Activated T-cell treated with anti-CD3 and anti-CD28 coated beads, Interleukin-2, amount 50 U/mL, for 72 hours (primary cell): Measurements from ENCODE around the gene KRTAP10-9. TPM values are rescaled to one million over a fixed set of nuclear protein-coding genes. Genes with fewer than 3 reads are reported as not detected.
"Not testable (repeated sequence)": the region's sequence is repeated elsewhere in the genome, so short reads cannot be mapped to it uniquely, and the experiment has no call there.

ENCODE experiments used
- ATAC-seq, 2 donors: fragments of 150-1000 bp; cut with Tn5 transposase; replicated peaks in 1 of 2; 2 replicates each; pipeline ENCODE4 v1.10.0; 2021; ENCODE audit warnings: moderate library complexity in 2 of 2, mild to moderate bottlenecking in 1 of 2
- DNase-seq, 2 donors: peaks; one replicate each; pipeline ENCODE4 v3.0.0; 2021 to 2022; ENCODE audit warnings: mixed read lengths in 1 of 2
- H3K27ac Mint-ChIP-seq: one replicate; pipeline ENCODE4 v1.8.0; 2022; ENCODE audit warnings: mild to moderate bottlenecking, moderate library complexity, mixed read lengths
- H3K27me3 Mint-ChIP-seq: one replicate; pipeline ENCODE4 v1.8.0; 2022; ENCODE audit warnings: low read depth, mixed read lengths
- H3K36me3 Mint-ChIP-seq, 2 donors: one replicate each; pipeline ENCODE4 v1.8.0; 2022; ENCODE audit warnings: mixed read lengths in 2 of 2, mild to moderate bottlenecking in 1 of 2; ENCODE audit not compliant: insufficient read depth in 2 of 2
- H3K4me1 Mint-ChIP-seq: one replicate; pipeline ENCODE4 v1.8.0; 2022; ENCODE audit warnings: low read depth, mixed read lengths
- H3K4me3 Mint-ChIP-seq, 2 donors: one replicate each; pipeline ENCODE4 v1.8.0; 2022; ENCODE audit warnings: mild to moderate bottlenecking in 2 of 2, mixed read lengths in 2 of 2, moderate library complexity in 2 of 2
- H3K9me3 Mint-ChIP-seq, 2 donors: one replicate each; pipeline ENCODE4 v1.8.0; 2022; ENCODE audit warnings: mixed read lengths in 2 of 2
- total RNA-seq, 2 donors: library from RNA; stranded (reverse); gene quantifications; one replicate each; pipeline ENCODE4 v1.2.3, GENCODE V29; 2022

The KRTAP10-9 gene
- total RNA-seq, 2 donors from 2014 or later = not detected

DNA sequence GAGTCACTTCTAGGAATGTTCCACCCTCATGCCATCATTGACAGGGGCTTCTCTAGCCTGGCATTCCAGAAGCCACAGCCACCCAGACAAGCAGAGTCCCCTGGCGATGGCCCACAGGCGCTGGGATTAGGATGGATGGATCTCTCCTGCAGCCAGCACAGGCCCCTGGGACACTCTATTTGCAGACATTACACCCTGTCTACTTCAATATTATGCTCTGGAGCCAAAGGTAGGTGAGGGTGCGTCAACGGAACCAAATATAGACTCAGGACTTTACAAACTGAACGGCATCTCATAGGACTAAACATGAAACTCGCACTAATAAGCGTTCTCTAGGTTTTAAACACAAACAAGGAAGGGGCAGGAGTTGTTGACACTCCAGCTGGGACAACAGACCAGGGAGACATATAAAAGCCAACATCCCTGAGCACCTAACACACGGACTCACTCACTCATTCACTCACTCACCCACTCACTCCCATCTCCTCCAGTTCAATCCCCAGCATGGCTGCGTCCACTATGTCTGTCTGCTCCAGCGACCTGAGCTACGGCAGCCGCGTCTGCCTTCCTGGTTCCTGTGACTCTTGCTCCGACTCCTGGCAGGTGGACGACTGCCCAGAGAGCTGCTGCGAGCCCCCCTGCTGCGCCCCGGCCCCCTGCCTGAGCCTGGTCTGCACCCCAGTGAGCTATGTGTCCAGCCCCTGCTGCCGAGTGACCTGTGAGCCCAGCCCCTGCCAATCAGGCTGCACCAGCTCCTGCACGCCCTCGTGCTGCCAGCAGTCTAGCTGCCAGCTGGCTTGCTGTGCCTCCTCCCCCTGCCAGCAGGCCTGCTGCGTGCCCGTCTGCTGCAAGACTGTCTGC is 26.5 kb upstream of the KRTAP10-9 start, which contains the start of gene KRTAP10-7:
TSS of gene KRTAP10-7 (plus strand) at position 480 of the 861 bp plus-strand sequence. CDS start at position 505, 25 bp downstream.
- not testable (repeated sequence) for DNase-seq, H3K27me3 Mint-ChIP-seq, H3K36me3 Mint-ChIP-seq, ATAC-seq, H3K4me1 Mint-ChIP-seq, H3K9me3 Mint-ChIP-seq, H3K27ac Mint-ChIP-seq, H3K4me3 Mint-ChIP-seq

DNA sequence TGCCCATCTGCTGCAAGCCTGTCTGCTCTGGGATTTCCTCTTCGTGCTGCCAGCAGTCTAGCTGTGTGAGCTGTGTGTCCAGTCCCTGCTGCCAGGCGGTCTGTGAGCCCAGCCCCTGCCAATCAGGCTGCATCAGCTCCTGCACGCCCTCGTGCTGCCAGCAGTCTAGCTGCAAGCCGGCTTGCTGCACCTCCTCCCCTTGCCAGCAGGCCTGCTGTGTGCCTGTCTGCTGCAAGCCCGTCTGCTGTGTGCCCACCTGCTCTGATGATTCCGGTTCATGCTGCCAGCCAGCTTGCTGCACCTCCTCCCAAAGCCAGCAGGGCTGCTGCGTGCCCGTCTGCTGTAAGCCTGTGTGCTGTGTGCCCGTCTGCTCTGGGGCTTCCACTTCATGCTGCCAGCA is 25.8 kb upstream of the KRTAP10-9 start:
- H3K27ac Mint-ChIP-seq, H3K27me3 Mint-ChIP-seq, H3K4me1 Mint-ChIP-seq, H3K4me3 Mint-ChIP-seq, ATAC-seq, DNase-seq, H3K9me3 Mint-ChIP-seq, H3K36me3 Mint-ChIP-seq: not testable (repeated sequence)

DNA sequence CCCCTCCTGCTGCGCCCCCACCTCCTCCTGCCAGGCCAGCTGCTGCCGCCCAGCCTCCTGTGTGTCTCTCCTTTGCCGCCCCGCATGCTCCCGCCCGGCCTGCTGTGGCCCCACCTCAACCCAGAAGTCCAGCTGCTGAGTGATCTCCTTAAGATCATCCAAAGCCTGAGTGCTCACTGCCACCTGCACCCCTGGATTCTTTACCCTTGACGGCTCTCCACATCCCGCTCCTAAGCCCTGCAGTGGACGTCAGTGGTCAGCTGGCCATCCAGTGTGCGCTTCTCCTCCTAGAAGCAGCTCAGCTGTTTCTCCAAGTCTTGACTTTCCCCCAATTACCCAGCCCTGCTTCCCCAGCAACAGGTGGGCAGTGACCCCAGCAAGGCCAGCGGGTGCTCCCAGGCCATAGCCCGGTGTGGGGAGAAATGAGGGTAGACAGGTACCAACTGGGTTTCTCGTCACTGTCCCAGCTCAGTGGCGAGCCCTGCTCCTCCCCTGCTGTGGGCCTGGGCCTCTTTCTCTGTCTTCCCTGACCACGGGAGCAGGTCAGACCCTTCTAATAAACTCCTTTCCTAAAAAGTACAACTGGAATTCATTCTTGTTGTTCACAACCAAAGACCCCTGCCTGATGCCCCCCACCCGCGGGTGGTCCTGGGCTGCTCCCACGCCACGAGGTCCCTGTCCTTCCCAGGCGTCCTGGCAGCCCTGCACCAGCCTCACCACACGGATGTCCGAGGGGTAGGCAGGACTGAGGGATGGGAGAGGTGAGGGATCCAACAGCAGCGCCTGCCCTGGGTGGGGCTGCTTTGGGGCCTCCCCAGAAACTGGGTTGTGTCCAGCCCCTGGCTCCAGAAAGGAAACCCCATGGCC is 25.1 kb upstream of the KRTAP10-9 start:
- H3K36me3 Mint-ChIP-seq = peaks cover 0 to 2% of the 10 kb centered on the region in 2 donors
- H3K27me3 Mint-ChIP-seq = no peaks in the 10 kb centered on the region
- no peaks in the 10 kb centered on the region for H3K4me1 Mint-ChIP-seq
- peaks cover 1 to 6% of the 10 kb centered on the region in 2 donors for H3K9me3 Mint-ChIP-seq
- ATAC-seq (no peak), DNase-seq (no peak)
- H3K27ac Mint-ChIP-seq = no peak overlapping the region
- no peak overlapping the region for H3K4me3 Mint-ChIP-seq

DNA sequence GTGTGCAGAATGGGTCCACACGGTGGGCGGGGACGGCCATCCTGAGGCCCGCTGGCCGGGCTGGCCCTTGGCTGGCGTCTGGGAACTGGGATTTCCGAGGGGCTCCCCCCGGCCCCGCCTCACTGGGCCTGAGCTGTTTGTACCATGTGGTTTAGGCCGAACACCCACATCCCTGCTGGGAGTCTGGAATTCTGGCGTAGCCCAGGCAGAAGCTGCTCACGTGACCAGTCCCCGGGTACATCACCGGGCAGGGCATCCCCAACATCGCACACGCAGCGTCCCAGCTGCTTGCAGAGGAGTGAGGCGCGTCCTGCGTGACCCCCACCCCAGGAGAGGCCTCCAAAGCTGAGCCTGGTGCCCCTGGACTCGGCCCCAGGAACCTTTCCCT is 24.4 kb upstream of the KRTAP10-9 start:
- no peaks in the 10 kb centered on the region for H3K27me3 Mint-ChIP-seq
- H3K9me3 Mint-ChIP-seq = peaks cover 1 to 6% of the 10 kb centered on the region in 2 donors
- no peak for DNase-seq
- no peaks in the 10 kb centered on the region for H3K4me1 Mint-ChIP-seq
- H3K27ac Mint-ChIP-seq = no peak overlapping the region
- peaks cover 0 to 2% of the 10 kb centered on the region in 2 donors for H3K36me3 Mint-ChIP-seq
- no peak overlapping the region for H3K4me3 Mint-ChIP-seq
- ATAC-seq = no peak

DNA sequence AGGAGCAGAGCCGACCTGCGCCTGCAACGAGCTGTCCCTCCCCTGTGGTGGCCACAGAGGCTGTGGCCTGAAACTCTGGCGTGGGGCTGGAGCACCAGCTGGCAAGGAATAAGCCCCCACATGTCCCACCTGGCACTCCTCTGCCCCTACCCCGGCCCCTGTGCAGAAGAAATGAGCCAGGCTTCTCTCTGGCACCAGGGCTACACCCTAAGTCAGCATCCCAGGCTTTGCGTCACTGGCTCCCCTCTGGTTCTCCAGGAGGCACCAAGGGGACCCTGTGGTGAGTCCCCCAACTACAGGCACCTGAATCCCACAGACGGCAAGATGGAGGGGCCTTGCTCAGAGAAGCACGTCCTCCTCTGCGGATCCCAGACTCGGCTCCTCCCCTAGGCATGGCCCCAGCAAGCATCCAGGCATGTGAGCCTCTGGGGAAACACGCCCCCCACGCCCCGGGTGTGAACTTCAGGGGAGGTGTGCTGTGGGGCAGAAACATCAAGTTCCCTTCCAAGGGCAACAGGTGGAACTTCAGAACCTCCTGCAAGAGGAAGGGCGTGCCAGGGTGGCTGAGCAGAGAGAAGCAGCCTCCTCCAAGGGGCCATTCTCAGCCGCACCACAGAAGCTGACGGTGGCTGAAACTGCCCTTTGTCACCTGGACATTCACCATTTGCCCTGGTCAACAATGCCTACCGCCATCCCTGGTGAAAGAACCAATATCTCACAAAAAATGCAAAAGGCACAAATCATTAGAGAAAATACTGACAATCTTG is 23.6 kb upstream of the KRTAP10-9 start:
- no peaks in the 10 kb centered on the region for H3K4me1 Mint-ChIP-seq
- H3K4me3 Mint-ChIP-seq = no peak overlapping the region
- DNase-seq (no peak), ATAC-seq (no peak)
- no peak overlapping the region for H3K27ac Mint-ChIP-seq
- H3K9me3 Mint-ChIP-seq = peaks cover 0 to 6% of the 10 kb centered on the region in 2 donors
- H3K36me3 Mint-ChIP-seq = peaks cover 0 to 2% of the 10 kb centered on the region in 2 donors
- H3K27me3 Mint-ChIP-seq = no peaks in the 10 kb centered on the region

DNA sequence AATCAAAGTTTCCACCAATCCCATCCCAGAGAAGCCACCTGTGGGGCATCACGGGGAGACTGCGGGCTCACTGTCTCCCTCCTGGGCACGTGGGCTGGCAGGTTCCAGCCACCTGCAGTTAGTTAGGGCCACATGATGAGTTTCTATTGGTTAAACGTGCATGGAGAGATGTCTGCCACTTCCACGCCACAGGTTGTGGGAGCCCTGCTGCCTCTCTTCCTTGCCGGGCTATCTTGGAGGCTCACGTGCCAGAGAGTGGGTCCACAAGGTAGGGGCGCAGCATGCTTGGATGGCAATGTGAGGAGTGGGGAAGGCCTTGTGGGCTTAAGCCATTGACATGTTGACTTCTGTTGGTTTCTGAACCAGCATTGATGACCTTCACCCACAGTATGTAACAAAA is 23.0 kb upstream of the KRTAP10-9 start:
- DNase-seq (no peak), ATAC-seq (no peak)
- Mint-ChIP-seq H3K4me3 (no peak overlapping the region), H3K27me3 (no peaks in the 10 kb centered on the region), H3K9me3 (peaks cover 1 to 6% of the 10 kb centered on the region in 2 donors), H3K4me1 (no peaks in the 10 kb centered on the region), H3K27ac (no peak overlapping the region), H3K36me3 (peaks cover under 1 to 3% of the 10 kb centered on the region in 2 donors)

DNA sequence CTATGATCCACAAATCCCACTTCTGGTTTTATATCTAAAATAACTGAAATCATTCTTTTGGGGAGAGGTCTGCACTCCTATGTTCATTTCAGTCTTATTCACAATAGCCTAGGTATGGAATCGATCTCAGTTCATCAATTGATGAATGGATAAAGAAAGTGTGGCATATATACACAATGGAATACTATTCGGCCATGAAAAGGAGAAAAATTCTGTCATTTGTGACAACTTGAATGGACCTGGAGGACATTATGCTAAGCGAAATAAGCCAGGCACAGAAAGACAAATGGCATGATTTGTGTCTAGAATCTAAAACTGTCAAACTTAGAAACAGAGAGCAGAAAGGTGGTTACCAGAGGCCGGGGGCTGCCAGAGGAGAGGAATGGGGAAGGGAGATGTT is 20.4 kb upstream of the KRTAP10-9 start:
- H3K36me3 Mint-ChIP-seq = peaks cover 8 to 13% of the 10 kb centered on the region in 2 donors
- no peak overlapping the region for H3K4me3 Mint-ChIP-seq
- no peak overlapping the region for H3K27ac Mint-ChIP-seq
- H3K27me3 Mint-ChIP-seq = no peaks in the 10 kb centered on the region
- peaks cover 9 to 14% of the 10 kb centered on the region in 2 donors for H3K9me3 Mint-ChIP-seq
- DNase-seq = no peak
- no peak for ATAC-seq
- H3K4me1 Mint-ChIP-seq = no peaks in the 10 kb centered on the region

DNA sequence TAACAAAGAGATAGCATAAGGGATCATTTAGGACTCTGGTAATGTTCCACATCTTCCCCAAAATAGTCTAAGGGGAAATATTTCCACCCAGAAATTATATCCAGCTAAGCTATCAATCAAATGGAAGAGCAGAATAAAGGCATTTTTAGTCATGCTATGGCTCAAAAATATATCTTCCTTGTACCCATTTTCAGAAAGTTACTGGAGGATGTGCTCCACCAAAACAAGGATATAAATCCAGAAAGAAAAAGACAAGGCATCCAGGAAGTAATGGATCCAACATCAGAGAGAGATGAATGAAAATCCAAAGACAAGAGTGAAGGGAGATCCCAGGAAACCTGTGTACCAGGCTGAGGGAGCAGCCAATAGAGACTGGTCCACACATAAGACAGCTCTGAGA is 17.7 kb upstream of the KRTAP10-9 start:
- H3K36me3 Mint-ChIP-seq = peaks cover 10 to 13% of the 10 kb centered on the region in 2 donors
- no peak overlapping the region for H3K27ac Mint-ChIP-seq
- H3K27me3 Mint-ChIP-seq = no peaks in the 10 kb centered on the region
- ATAC-seq (no peak), DNase-seq (no peak)
- H3K4me3 Mint-ChIP-seq = no peak overlapping the region
- H3K9me3 Mint-ChIP-seq = peaks cover 9 to 14% of the 10 kb centered on the region in 2 donors
- no peaks in the 10 kb centered on the region for H3K4me1 Mint-ChIP-seq

DNA sequence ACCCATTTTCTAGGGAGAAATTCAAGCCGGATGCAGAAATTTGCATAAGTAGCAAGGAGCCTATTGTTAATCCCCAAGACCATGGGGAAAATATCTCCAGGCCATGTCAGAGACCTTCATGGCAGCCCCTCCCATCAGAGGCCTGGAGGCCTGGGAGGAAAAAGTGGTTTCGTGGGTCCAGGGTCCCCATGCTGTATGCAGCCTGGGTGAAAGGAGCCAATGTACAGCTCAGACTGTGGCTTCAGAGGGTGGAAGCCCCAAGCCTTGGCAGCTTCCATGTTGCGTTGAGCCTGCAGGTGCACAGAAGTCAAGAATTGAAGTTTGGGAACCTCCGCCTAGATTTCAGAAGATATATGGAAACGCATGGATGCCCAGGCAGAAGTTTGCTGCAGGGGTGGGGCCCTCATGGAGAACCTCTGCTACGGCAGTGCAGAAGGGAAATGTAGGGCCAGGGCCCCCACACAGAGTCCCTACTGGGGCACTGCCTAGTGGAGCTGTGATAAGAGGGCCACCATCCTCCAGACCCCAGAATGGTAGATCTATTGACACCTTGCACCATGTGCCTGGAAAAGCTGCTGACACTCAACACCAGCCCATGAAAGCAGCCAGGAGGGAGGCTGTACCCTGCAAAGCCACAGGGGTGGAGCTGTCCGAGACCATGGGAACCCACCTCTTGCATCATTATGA is 16.6 kb upstream of the KRTAP10-9 start:
- not testable (repeated sequence) for H3K4me3 Mint-ChIP-seq, ATAC-seq, DNase-seq, H3K27ac Mint-ChIP-seq, H3K4me1 Mint-ChIP-seq, H3K27me3 Mint-ChIP-seq
- Mint-ChIP-seq H3K36me3 (peaks cover 10 to 13% of the 10 kb centered on the region in 2 donors), H3K9me3 (peaks cover 9 to 12% of the 10 kb centered on the region in 2 donors)

DNA sequence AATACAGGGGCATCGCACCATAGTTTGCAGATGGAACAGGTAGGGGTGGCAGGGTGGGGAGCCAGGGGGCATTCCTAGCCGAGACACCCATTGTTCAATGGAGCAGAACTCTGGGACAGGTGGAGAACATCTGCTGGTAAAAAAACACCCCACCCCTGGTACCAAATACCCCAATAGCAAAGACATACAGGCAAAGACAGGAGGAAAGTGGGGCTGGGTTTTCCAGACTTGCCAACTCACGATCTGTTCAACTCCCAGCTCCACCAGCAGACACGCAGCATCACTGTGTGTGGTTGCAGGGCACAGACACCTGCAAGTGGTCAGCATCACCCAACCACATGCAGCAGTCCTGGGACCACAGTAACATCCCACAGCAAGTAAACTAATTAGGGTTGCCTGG is 15.3 kb upstream of the KRTAP10-9 start:
- Mint-ChIP-seq H3K9me3 (peaks cover 9 to 11% of the 10 kb centered on the region in 2 donors), H3K27me3 (no peaks in the 10 kb centered on the region), H3K4me1 (peaks cover 5% of the 10 kb centered on the region), H3K27ac (no peak overlapping the region), H3K36me3 (peaks cover 10 to 13% of the 10 kb centered on the region in 2 donors), H3K4me3 (no peak overlapping the region)
- DNase-seq (no peak), ATAC-seq (no peak)

DNA sequence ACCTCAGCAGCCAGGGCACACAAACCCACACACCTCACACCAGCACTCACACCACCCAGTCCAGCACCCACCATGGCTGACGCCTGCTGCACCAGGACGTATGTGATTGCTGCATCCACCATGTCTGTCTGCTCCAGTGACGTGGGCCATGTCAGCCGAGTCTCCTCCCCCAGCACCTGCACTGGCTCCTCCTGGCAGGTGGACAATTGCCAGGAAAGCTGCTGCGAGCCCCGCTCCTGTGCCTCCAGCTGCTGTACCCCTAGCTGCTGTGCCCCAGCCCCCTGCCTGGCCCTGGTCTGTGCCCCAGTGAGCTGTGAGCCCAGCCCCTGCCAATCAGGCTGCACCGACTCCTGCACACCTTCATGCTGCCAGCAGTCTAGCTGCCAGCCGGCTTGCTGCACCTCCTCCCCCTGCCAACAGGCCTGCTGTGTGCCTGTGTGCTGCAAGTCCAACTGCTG is 14.8 kb upstream of the KRTAP10-9 start, which contains the start of gene KRTAP10-8:
TSS of gene KRTAP10-8 (plus strand) at position 51 of the 458 bp plus-strand sequence. CDS start at position 73, 22 bp downstream.
- H3K27ac Mint-ChIP-seq = no peak within 1 kb of the TSS
- ATAC-seq (no peak), DNase-seq (no peak)
- peaks cover 10 to 13% of the 10 kb centered on the region in 2 donors for H3K36me3 Mint-ChIP-seq
- peaks cover 10% of the 10 kb centered on the region for H3K4me1 Mint-ChIP-seq
- no peaks in the 10 kb centered on the region for H3K27me3 Mint-ChIP-seq
- H3K9me3 Mint-ChIP-seq = peaks cover 9 to 11% of the 10 kb centered on the region in 2 donors
- no peak within 1 kb of the TSS for H3K4me3 Mint-ChIP-seq

DNA sequence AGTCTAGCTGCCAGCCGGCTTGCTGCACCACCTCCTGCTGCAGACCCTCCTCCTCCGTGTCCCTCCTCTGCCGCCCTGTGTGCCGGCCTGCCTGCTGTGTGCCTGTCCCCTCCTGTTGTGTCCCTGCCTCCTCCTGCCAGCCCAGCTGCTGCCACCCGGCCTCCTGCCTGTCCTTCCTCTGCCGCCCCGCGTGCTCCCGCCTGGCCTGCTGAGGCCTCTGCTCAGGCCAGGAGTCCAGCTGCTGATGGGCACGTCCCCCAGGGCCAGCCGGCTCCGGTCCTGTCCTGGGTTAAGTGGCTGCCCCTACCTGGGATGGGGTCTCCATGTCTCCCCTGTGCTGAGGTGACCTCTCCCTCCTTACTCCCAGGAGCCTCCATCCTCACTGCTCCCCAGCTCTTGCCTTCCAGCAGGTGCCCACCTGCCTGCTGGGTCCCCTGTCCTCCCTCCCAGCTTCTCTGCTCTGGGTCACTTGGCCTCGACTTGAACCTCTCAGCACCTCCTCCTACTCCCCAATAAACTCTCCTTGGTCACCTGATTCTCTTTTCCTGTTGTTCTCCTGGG is 14.1 kb upstream of the KRTAP10-9 start:
- no peak for DNase-seq
- H3K4me1 Mint-ChIP-seq = peaks cover 12% of the 10 kb centered on the region
- H3K27ac Mint-ChIP-seq = no peak overlapping the region
- peaks cover 9 to 11% of the 10 kb centered on the region in 2 donors for H3K9me3 Mint-ChIP-seq
- peaks cover 10 to 13% of the 10 kb centered on the region in 2 donors for H3K36me3 Mint-ChIP-seq
- ATAC-seq = no peak
- H3K4me3 Mint-ChIP-seq = no peak overlapping the region
- no peaks in the 10 kb centered on the region for H3K27me3 Mint-ChIP-seq
